HG03342 (cell line): ENCODE data around the gene ECE1.
"Not testable (repeated sequence)": the region's sequence is repeated elsewhere in the genome, so short reads cannot be mapped to it uniquely, and the experiment has no call there.

Experiments used
- ATAC-seq: cut with Tn5 transposase; IDR thresholded peaks from one replicate; pipeline ENCODE4 v1.9.1; 2021; ENCODE audit warnings: mild to moderate bottlenecking, moderate library complexity; ENCODE audit not compliant: unreplicated experiment

ECE1 gene

GRCh38 chr1:21232044-21232443 is 58.2 kb downstream of the ECE1 start:
- no peak for ATAC-seq

DNA sequence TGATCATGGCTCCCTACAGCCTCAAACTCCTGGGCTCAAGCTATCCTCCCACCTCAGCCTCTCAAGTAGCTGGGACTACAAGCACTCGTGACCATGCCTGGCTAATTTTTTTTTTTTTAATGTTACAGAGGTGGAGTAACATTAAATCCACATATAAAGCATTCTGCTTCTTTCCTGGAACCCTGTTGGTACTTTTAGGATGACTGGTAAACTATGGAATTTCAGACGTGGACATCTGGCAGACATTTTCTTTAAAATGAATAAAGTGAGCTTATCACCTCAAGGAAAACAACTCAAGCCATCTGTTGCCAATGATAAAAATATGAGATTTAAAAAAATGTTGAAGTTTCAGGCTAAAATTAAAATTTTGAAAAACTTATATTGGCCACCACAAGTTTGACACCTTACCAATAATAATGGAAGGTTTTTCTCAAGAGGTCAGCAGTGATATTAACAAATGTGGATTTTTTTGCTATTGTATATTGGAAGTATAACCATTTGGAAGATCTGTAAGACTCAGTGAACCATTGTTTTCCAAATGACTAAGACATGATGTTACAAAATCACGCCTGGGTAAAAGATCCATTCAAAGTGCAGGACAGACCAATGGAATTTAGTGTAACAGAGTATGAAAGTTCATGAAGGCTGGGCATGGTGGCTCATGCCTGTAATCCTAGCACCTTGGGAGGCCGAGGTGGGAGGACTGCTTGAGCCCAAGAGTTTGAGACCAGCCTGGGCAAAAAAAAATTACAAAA is 60.8 kb downstream of the ECE1 start:
- ATAC-seq = no peak

DNA sequence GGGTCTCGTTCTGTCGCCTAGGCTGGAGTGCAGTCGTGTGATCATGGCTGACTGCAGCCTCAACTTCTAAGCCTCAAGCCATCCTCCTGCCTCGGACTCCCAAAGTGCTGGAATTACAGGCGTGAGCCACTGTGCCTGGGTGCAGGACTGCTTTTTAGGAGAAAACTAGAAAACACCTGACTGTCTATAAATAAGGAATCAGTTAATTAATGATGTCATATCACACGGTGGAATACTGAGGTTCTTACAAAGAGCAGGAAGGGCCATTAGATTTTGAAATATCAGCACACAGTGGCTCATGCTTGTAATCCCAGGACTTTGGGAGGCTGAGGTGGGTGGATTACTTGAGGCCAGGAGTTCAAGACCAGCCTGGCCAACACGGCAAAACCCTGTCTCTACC is 62.0 kb downstream of the ECE1 start:
- ATAC-seq = not testable (repeated sequence)

DNA sequence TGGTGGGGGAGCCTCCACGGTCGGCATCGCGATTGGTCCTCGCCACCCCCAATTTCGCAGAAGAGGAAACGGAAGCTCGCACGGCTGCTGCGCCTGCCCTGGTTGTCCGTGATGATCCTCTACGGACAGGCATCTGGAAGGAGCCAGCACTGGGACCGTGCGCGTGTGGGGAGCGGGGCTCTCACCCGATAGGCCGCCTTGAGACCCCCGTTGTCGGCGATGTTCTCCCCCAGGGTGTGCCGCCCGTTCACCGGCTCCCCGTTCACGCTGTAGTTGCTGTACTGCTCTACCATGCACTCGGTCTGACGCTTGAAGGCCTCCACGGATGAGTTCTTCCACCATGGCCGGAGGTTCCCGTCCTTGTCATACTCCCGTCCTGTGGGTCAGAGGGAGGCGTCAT is 65.2 kb downstream of the ECE1 start:
- ATAC-seq = no peak

DNA sequence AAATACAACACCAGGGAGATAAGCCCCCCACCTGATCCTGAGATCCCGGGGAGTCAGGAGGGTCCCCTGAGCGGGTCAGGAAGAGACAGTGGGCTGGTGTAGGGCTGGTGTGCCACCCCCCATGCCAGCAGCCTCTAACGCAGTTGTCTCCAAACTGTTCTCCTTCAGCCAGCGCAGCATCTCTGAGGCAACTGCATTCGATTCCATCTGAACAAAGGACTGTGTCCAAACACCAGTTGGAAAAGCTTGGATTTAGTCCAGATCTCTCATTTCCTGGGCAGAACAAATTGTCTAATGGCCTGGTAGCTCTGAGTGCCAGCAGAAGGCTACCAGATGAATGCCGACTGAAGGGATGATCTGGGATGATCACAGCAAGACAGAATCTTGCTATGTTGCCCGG is 69.4 kb downstream of the ECE1 start:
- no peak for ATAC-seq

GRCh38 chr1:21219674-21220073 is 70.6 kb downstream of the ECE1 start:
- no peak for ATAC-seq

DNA sequence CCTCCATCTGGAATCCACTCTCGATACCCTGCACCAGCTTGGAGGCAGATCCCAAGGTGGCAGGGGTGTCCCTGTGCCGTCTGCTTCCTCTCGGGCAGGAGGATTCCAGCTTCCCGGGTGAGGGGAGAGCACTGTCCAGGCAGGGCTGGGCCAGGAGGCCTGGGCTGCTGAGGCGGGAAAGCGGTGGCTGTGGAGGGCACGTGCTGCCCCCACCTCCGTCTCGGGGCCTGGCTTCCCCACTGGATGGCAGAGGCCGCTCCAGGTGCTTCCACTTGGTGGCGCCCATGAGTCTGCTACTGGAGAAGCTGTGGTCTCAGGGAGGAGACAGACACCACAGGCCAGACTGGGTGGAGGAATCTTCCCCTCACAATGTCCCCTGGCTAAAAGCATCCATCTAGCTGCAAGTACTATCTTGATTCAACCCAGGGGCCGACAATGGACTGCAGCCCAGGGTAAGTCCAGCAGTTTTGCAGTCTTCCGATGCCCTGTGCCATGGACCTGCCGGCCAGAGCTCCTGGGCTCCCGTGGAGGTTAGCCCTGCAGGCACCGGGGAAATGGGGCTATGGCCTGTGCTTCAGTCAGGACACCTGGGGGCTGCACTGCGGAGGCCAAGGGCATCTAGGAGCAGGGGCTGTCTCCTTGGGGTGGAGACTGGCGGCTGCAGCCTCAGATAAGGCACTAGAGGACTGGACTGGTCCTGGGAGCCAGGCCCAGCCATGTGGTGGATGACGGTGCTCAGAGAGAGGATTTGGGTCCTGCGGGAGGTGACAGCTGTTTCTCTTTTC is 72.3 kb downstream of the ECE1 start:
- no peak for ATAC-seq

DNA sequence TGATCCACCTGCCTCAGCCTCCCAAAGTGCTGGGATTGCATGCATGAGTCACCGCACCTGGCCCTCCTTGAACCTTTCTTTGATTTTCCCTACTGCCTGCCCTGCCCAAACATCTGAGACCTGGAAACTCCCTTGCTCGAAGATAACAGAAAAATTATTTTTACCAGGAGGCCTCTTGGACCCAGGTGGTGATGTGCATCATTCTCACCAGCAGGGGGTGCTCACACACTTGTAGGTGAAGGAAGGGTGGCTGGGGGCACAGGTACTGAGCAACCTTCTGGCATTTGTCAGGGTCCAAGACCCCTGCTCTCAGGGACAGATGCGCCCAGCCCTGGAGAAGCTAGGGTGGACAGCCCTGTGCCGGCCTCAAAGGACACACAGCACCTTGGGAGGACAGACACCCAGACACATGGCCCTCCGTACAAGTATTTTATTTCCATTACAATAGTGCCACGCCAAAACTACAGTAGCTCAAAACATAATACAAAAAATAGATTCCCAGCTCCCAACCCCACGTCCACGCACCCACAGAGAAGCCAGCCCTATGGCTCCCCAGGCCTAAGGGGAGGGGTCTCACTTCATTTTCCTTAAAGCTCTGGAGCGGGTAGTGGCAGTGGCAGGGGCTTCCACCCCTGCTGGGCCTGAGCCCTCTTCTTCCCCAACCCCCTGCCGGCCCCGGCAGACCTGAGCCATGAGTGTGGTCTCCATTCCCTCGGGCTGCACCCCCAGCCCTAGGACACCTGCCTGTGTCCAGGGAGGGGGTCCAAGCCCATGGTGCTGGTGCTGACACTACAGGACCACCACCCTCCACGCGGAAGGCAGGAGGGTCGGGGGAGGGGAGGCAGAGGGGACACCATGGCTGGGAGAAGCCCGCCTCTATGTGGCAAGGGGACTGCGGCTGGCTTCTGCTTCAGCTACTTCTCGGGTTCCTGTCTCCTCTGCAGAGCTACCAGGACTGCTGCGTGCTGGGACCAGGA is 73.1 kb downstream of the ECE1 start:
- no peak for ATAC-seq

- ATAC-seq = no peak
Observed at GRCh38 chr1:21212126-21212525, 78.1 kb downstream of the ECE1 start.

DNA sequence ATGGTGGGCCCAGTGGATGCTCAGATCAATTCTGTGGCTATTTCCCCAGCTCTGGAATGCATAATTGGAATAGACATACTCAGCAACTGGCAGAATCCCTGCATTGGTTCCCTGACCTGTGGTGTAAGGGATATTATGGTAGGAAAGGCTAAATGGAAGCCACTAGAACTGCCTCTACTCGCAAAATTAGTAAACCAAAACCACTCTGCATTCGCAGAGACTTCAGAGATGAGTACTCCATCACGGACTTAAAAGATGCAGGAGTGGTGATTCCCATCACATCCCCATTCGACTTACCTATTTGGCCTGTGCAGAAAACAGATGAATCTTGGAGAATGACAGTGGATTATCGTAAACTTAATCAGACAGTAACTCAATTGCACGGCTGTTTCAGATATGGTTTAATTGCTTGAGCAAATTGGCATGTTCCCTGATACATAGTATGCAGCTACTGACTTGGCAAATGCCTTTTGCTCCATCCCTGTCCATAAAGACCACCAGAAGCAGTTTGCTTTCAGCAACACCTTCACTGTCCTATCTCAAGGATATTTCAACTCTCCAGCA is 82.0 kb downstream of the ECE1 start:
- not testable (repeated sequence) for ATAC-seq

GRCh38 chr1:21206117-21206516 is 84.1 kb downstream of the ECE1 start:
- ATAC-seq = no peak

- no peak for ATAC-seq
Observed at GRCh38 chr1:21205416-21205815, 84.8 kb downstream of the ECE1 start.

- ATAC-seq = no peak
Observed at GRCh38 chr1:21201650-21202049, 88.6 kb downstream of the ECE1 start.

DNA sequence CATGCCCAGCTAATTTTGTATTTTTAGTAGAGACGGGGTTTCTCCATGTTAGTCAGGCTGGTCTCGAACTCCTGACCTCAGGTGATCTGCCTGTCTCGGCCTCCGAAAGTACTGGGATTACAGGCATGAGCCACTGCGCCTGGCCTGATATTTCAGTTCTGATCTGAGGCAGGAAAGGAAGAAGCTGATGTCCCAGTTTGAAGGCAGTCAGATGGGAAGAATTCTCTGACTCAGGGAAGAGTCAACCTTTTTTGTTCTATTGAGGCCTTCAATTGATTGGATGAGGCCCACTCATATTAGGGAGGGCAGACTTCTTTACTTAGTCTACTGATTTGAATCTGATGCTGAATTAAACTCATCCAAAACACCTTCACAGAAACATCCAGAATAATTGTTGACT is 89.0 kb downstream of the ECE1 start:
- not testable (repeated sequence) for ATAC-seq

GRCh38 chr1:21200767-21201166 is 89.5 kb downstream of the ECE1 start:
- ATAC-seq = no peak

DNA sequence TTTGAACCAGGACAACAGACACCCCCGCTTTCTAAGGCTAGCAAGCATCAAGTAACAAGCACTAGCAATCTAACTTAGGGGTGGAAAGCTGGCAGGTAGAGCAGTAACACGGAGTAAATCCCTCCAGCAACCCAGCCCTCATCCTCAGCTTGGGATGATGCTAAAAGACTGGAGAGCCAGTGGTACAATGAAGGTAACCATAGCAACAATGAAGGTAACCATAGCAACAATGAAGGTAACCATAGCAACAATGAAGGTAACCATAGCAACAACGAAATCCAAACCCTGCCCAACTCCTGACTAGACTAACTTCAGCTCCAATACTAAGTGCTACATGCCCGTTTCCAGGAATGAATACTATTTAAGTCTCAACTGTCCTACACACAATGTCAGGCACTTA is 91.3 kb downstream of the ECE1 start:
- ATAC-seq = no peak

DNA sequence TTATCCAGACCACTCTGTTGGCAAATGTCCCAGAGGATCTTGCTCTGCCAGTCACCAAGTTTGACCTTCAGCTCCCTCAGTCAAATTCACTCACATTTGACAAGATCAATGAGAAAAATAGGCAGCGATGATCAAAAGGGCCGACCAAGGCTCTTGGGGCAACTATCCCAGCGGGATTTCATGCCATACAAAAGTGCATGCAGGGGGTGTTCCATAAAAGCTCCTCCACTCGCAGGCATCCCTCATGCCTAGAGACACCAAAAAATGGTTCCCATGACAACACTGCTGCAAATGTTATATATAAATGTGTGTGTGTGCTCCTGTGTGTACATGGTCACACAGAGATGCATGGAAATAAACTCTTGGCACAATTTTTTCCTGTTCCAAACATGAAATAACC is 97.4 kb downstream of the ECE1 start:
- no peak for ATAC-seq

- ATAC-seq = no peak
Observed at GRCh38 chr1:21192284-21192683, 98.0 kb downstream of the ECE1 start.

- not testable (repeated sequence) for ATAC-seq
Observed at GRCh38 chr1:21190771-21191170, 99.5 kb downstream of the ECE1 start.

DNA sequence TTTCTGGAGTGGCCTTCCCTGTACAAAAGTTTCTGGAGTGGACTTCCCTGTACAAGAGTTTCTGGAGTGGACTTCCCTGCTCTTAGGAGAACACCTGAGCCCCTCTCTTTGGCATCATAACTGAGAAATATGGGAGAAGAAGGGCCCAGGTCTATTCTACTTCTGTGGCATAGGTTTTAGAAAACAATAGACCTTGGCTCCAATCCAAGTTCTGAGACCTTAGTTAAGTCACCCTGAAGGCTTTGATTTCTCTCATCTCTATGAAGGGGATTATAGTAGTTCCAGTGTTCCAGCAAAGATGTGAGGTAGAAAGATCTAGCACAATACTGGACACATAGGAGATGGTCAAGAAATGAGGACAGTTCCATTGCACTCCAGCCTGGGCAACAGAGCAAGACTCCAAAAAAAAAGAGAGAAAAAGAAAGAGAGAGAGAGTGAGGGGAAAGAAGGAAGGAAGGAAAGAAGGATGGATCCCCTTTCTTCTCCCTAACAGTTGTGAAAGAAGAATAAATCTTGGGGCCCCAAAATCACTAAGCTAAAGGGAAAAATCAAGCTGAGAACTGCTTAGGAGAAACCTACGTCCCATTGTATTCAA is 100.3 kb downstream of the ECE1 start:
- ATAC-seq = no peak
